HepG2 (cell line): ENCODE measurements around the gene TPSAB1.

Experiments
- CTCF ChIP-seq: sonication (generic); formaldehyde crosslinking; IDR thresholded peaks from 2 replicates; pipeline ENCODE4 v1.5.0; 2020; ENCODE audit warnings: mild to moderate bottlenecking, missing genetic modification reagents, moderate library complexity
- ESRRA ChIP-seq: sonication (generic); formaldehyde crosslinking; IDR thresholded peaks from 2 replicates; pipeline ENCODE4 v1.5.1; 2020; ENCODE audit warnings: mild to moderate bottlenecking, low read depth, missing genetic modification reagents
- FOXA1 ChIP-seq, 2 experiments: fragments of 450-650 bp in 1 of 2; sonication (generic) in 1 of 2; formaldehyde crosslinking in 1 of 2; IDR thresholded peaks; 2 replicates each; pipeline versions ENCODE4 v1.4.0 to v1.6.1; 2016 to 2020; ENCODE audit warnings: missing genetic modification reagents in 1 of 2
- GPBP1L1 ChIP-seq: sonication (generic); formaldehyde crosslinking; IDR thresholded peaks from 2 replicates; pipeline ENCODE4 v1.5.0; 2020; ENCODE audit warnings: mild to moderate bottlenecking, missing genetic modification reagents
- GTF2F1 ChIP-seq: fragments of 150-350 bp; IDR thresholded peaks from 2 replicates; pipeline ENCODE4 v1.6.1; 2014; ENCODE audit warnings: low read length
- KLF13 ChIP-seq: sonication (generic); formaldehyde crosslinking; IDR thresholded peaks from 2 replicates; pipeline ENCODE4 v1.4.0; 2020; ENCODE audit warnings: mild to moderate bottlenecking, missing genetic modification reagents
- MAX ChIP-seq: IDR thresholded peaks from 2 replicates; pipeline ENCODE4 v1.6.1; 2012; ENCODE audit warnings: inconsistent platforms
- MYC ChIP-seq: sonication (generic); formaldehyde crosslinking; IDR thresholded peaks from 2 replicates; pipeline ENCODE4 v1.9.0; 2021; ENCODE audit warnings: missing genetic modification reagents, borderline replicate concordance
- MYNN ChIP-seq: sonication (generic); formaldehyde crosslinking; IDR thresholded peaks from 2 replicates; pipeline ENCODE4 v1.4.0; 2020; ENCODE audit warnings: mild to moderate bottlenecking, low read depth, missing genetic modification reagents
- NFATC3 ChIP-seq: sonication (generic); formaldehyde crosslinking; IDR thresholded peaks from 2 replicates; pipeline ENCODE4 v1.5.1; 2020; ENCODE audit warnings: mild to moderate bottlenecking, missing genetic modification reagents
- PBX3 ChIP-seq: sonication (generic); formaldehyde crosslinking; IDR thresholded peaks from 2 replicates; pipeline ENCODE4 v1.8.1; 2023; ENCODE audit warnings: missing genetic modification reagents, inconsistent platforms, borderline replicate concordance
- RBM39 ChIP-seq: fragments of 200-400 bp; formaldehyde crosslinking; IDR thresholded peaks from one replicate; pipeline ENCODE4 v1.6.1; 2018; ENCODE audit warnings: antibody characterized with exemption, mild to moderate bottlenecking, low read depth, low read length; ENCODE audit not compliant: poor library complexity, severe bottlenecking
- ZBTB7A ChIP-seq: sonication (generic); formaldehyde crosslinking; IDR thresholded peaks from 2 replicates; pipeline ENCODE4 v1.8.0; 2022; ENCODE audit warnings: mild to moderate bottlenecking, missing genetic modification reagents
- ZNF121 ChIP-seq: sonication (generic); formaldehyde crosslinking; IDR thresholded peaks from 2 replicates; pipeline ENCODE4 v1.5.0; 2020; ENCODE audit warnings: mild to moderate bottlenecking, missing genetic modification reagents

- no peak for TF ChIP-seq ZBTB7A (CRISPR knock-in tag)
- no peak for TF ChIP-seq FOXA1 (IDR thresholded peaks at IDR 0.05)
- no peak for TF ChIP-seq FOXA1 (CRISPR knock-in tag; IDR thresholded peaks at IDR 0.05)
- TF ChIP-seq CTCF: no peak
- TF ChIP-seq MYNN (CRISPR knock-in tag): no peak
- no peak for TF ChIP-seq RBM39
- TF ChIP-seq MAX: no peak
- no peak for TF ChIP-seq MYC (CRISPR knock-in tag)
- no peak for TF ChIP-seq ESRRA
- no peak for TF ChIP-seq GPBP1L1 (CRISPR knock-in tag)
- no peak for TF ChIP-seq NFATC3
- no peak for TF ChIP-seq GTF2F1
- TF ChIP-seq KLF13 (CRISPR knock-in tag): no peak
- TF ChIP-seq PBX3: no peak
- TF ChIP-seq ZNF121: no peak
These were observed 51.1 kb downstream of the TPSAB1 start for GRCh38 chr16:1291576-1291974.
